Right lobe of liver (tissue), 4 donors: ENCODE measurements around the gene DIRAS1.

Experiments
- POLR2A ChIP-seq: fragments of 450-650 bp; IDR thresholded peaks from one replicate; pipeline ENCODE4 v1.6.1; 2017; ENCODE audit warnings: antibody characterized with exemption, mild to moderate bottlenecking
- TF ChIP-seq, protein P1 (sequence below), 4 donors: fragments of 200-600 bp in 3 of 4; fragments of 450-650 bp in 1 of 4; IDR thresholded peaks; one replicate each; pipeline versions ENCODE4 v1.5.1 to v1.8.0; 2016 to 2022; ENCODE audit warnings: antibody characterized with exemption in 4 of 4, mild to moderate bottlenecking in 2 of 4
- donor health status: DM: no; HTN: no; CAD: no.
- donor health status: DM: no; HTN: no; CAD: no.
- donor health status: DM: no; HTN: yes; CAD: no.

DNA sequence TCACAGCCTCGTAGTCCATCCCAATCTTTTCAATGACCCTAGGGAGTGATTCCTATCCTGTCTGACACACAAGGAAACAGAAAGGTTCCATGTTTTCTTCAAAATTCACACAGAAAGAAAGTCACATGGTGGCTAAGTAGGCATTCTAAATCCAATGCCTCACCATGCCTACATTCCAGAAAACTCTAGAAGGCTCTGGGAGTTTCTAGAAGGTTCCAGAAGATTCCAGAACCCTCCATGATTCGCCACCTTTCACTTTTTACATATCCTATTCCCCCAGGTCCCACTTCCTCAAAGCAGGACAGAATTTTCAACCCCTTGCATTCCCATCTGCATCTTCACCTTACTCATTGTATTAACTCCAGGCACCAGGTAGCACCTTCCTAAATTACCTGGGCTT is 41.7 kb downstream of the DIRAS1 start:
- TF ChIP-seq, protein P1, sequence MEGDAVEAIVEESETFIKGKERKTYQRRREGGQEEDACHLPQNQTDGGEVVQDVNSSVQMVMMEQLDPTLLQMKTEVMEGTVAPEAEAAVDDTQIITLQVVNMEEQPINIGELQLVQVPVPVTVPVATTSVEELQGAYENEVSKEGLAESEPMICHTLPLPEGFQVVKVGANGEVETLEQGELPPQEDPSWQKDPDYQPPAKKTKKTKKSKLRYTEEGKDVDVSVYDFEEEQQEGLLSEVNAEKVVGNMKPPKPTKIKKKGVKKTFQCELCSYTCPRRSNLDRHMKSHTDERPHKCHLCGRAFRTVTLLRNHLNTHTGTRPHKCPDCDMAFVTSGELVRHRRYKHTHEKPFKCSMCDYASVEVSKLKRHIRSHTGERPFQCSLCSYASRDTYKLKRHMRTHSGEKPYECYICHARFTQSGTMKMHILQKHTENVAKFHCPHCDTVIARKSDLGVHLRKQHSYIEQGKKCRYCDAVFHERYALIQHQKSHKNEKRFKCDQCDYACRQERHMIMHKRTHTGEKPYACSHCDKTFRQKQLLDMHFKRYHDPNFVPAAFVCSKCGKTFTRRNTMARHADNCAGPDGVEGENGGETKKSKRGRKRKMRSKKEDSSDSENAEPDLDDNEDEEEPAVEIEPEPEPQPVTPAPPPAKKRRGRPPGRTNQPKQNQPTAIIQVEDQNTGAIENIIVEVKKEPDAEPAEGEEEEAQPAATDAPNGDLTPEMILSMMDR (IDR thresholded peaks at IDR 0.05): no peak
- no peak for TF ChIP-seq POLR2A
